ENCODE measurements around the gene ANGPT4.

ANGPT4 gene

GRCh38 chr20:939606-940005 lies 23.5 kb upstream of the ANGPT4 start:
- DNase-seq = no peak

- no peak for DNase-seq
Measured at GRCh38 chr20:934186-934840, 18.2 kb upstream of the ANGPT4 start.

- DNase-seq = no peak
Measured at GRCh38 chr20:933029-933428, 16.9 kb upstream of the ANGPT4 start.

GRCh38 chr20:931401-931800 lies 15.3 kb upstream of the ANGPT4 start:
- DNase-seq = no peak

- DNase-seq = no peak
Measured at GRCh38 chr20:926670-927069, 10.5 kb upstream of the ANGPT4 start.

GRCh38 chr20:925516-925915 lies 9.4 kb upstream of the ANGPT4 start:
- DNase-seq = no peak

- no peak for DNase-seq
Measured at GRCh38 chr20:924639-925038, 8.5 kb upstream of the ANGPT4 start.

GRCh38 chr20:922781-923180 lies 6.6 kb upstream of the ANGPT4 start:
- DNase-seq = no peak

GRCh38 chr20:921068-921467 lies 4.9 kb upstream of the ANGPT4 start:
- DNase-seq = no peak

- no peak for DNase-seq
Measured at GRCh38 chr20:920311-920710, 4.2 kb upstream of the ANGPT4 start.

- DNase-seq = no peak
Measured at GRCh38 chr20:919491-919916, 3.4 kb upstream of the ANGPT4 start.

- no peak for DNase-seq
Measured at GRCh38 chr20:917416-917815, 1.3 kb upstream of the ANGPT4 start.

GRCh38 chr20:916825-917224 lies 691 bp upstream of the ANGPT4 start:
- no peak for DNase-seq

GRCh38 chr20:914727-915498 lies 1.2 kb downstream of the ANGPT4 start:
- no peak for DNase-seq

GRCh38 chr20:913306-913849 lies 2.8 kb downstream of the ANGPT4 start:
- DNase-seq = no peak

GRCh38 chr20:911882-912600 lies 4.1 kb downstream of the ANGPT4 start:
- DNase-seq = peak; percentile 16

GRCh38 chr20:910870-911770 lies 5.0 kb downstream of the ANGPT4 start:
- no peak for DNase-seq

GRCh38 chr20:910132-910869 lies 5.8 kb downstream of the ANGPT4 start:
- DNase-seq = no peak

GRCh38 chr20:909641-910040 lies 6.5 kb downstream of the ANGPT4 start:
- DNase-seq = no peak

- DNase-seq = no peak
Measured at GRCh38 chr20:906703-907270, 9.3 kb downstream of the ANGPT4 start.

GRCh38 chr20:906001-906520 lies 10.1 kb downstream of the ANGPT4 start:
- DNase-seq = no peak

Data from CD4-positive, alpha-beta T cell treated with Interleukin-12 subunit alpha and Interleukin-12 subunit beta, for 1 hour (primary cell).